ENCODE data around the gene FEZ2.

Gene FEZ2

DNA sequence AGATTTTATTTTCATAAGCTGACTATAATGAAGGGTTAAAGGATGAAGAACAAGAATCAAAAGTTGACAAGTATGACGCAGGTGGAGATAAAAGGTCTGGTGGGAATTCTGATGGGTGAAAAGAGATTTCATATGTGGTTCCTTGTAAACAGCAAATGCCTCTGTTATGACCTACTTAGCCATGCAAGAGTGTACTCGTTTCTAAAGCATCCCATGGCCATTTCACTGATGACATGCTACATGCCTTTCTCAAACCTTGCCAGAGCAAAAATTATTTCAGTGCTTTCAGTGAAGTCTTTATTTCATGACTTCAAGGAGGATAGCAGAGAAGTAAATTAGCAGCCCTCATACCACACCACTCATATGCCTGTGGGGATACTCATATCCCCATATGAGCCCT is 71.7 kb downstream of the FEZ2 start:
- no peak for DNase-seq

DNA sequence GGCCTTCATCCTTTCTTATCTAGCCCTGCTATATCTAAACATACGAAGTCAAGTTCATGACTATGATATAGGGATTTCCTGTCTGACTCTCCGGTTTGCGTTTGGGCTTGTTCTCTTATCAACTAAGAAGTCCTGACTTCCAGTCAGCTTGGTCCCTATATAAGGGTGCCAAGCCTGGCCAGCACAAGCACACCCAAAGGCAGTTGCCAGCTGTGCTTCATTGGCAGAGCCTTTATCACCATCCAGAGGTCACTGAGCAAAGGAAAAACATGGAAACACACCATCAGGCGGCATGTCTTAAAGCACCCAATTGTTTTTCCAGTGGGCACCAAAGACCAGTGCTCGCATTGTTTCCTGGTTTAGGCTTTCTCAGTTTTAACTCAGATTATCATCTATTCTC is 72.7 kb downstream of the FEZ2 start:
- DNase-seq = no peak

DNA sequence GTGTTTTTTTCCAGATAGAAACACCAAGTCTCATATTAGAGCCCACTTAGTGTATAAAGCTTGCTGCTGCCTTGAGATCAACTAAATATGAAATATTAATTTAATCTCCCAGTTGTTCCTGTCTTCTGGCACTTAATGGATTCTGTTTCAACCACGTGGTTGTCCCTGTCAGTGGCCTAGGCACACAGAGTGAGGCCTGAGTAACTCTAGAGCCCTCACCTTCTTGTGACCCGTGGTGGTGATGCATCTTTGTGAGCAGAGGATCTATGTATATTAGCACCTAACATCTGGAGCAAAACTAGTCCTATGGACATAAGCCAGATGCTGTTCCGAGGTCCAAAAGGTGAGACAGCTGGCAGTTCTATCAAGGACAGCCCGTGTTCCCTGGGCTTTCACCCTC is 74.8 kb downstream of the FEZ2 start:
- no peak for DNase-seq

DNA sequence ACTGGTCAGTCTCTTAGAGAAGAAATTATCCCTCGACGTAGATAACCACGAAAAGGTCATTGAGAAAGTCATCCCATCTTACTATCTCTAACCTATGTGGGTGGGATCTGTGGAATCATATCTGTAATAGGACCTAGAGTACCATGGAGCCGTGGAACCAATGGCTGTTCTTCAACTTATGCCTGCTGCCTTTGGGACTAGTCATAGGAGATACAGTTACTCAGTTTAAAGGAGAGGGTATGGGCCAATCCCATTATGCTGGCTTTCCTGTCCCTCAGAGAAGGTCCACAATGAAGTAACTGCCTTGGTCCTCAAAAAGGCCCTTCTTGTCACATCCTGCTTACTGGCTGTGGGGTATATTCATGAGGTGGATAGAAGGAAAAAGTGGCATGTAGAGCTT is 77.5 kb downstream of the FEZ2 start:
- no peak for DNase-seq

DNA sequence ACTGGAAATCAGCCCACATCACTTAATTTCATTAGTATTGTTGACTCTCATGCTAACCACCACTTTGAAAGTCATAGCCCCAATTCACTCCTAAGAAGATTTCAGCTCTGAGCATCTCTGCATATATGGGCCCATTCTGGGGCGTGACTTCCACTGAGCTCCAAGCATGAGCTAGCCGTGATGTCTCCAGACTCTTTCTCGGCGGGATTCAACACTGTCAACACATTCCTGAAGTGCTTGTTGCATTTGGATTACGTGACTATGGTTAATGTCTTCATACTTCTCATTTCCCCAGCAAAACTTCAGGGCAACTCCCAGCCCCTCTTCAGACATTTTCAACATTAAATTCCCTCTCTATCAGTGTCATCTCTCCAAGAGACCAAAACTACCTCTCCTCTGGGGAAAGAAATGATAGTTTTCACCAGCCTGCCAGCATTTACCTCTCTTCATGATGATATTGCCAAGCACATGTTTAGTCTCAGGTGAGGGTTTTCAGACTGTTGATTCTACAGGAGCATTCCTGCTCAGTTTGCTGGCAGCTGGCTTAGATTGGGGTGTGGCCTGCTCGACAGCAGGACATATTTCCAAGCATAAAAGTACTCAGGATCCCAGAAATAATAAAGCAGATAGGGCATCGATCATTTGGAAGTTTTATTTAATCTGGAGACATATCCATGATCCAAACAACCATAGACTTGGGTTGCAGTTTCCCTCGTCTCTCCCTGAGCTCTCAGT is 81.7 kb downstream of the FEZ2 start:
- no peak for DNase-seq

DNA sequence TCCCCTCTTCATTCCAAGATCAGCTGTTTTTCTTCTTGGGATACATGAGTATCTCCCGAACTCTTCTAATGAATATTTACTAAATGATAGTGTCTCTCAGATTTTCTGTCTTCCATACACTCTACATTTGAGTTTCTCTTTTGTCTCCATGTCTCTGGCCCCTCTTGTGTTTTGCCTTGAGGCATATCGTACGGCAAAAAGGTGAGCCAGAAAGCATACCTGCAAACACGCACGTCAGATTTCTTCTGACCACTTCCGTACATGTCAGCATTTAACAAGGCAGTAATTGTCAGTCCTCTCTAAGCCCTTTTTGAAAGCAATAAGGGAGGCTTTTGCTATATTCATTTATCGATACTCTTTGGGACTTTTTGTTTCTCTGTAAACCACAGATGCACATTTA is 82.4 kb downstream of the FEZ2 start:
- no peak for DNase-seq

DNA sequence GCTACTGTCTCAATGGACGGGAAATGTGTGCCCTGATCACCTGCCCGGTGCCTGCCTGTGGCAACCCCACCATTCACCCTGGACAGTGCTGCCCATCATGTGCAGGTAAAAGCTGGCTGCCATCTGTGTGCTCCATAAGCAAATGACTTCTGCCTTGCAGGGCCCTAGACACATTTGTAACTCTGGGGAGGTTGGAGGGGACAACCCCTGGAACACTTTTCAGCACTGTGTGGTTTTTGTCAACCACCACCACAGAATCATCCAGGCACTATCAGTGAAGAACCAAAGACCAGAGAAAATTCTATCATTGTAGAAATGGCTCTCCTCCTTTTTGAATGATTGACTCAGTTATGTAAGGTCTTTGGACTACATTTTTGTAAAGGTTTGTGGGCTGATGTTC is 84.3 kb downstream of the FEZ2 start:
- no peak for DNase-seq

DNA sequence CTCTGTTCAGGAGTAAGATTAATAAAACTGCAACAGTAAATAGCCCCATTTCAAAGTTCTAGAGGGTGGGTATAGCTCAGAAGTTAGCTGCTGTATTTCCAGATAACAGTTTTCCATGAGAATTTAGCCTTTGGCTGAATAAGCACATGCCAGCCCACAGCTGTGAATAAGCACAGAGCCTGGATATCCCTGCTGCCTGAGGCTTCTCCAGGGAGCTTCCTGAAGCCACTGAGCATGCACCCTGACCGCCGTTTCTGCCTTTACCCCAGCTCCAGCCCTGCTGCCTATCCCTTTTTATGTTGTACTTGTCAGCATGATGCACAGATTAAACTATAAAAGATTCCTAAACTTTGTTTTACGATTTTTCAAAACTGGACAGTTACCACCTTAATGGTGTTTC is 85.3 kb downstream of the FEZ2 start:
- no peak for DNase-seq

DNA sequence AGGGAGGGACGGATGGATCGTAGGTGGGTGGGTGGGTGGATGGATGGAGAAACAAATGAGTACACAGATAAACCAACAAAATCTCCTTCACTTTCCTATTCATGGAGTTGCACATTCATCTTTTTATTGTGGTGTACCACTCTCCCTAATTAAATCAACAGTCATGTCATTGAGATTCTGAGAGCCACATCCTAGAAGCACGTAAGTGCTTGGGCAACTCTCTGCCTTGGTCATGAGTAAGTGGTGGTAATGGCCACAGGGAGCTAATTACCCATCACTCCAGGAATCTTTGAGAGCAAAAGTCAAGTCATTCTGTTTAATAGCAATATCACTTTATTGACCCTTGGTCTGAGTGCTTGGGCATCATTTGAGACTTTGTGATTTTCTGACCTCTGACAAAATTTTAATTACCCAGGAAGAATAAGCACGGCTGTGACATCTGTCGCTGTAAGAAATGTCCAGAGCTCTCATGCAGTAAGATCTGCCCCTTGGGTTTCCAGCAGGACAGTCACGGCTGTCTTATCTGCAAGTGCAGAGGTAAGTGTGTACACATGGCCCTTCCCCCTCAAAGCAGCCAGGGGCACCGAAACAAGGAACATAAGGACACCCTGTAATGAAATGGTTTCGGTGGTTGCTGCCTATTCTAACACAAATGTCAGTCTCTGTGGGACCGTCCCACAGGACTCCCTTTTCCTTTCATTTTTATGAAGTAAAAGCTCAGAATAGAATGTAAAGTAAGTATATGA is 85.9 kb downstream of the FEZ2 start:
- no peak for DNase-seq

DNA sequence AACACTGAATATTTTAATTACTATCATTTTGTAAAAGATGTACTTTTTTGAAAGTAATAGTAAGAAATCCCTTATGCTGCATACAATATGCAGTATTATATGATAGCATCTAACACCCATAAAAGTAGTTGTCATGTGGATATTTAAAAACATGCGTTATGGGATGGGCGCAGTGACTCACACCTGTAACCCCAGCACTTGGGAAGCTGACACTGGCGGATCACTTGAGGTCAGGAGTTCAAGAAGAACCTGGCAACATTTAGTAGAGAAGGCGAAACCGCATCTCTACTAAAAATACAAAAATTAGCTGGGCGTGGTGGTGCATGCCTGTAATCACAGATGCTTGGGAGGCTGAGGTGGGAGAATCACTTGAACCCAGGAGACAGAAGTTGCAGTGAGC is 88.9 kb downstream of the FEZ2 start:
- no peak for DNase-seq

DNA sequence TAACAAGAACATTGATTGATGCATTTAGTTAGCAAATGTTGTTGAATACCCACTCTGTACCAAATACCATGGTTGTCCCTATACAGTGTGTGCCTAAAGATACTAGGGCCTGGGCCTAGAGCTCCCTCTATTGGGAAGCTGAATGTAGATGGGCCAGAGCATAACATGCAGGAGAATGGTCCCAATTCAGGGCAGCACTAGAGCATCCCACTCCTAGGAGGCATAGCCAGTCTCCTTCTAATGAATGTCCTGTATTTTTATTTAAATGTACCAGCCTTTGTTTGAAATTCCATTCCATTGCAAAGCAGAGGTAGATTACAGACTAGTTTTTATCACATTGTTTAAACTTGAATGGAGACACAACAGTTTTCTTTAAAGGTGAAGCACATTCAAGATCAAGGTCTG is 90.6 kb downstream of the FEZ2 start:
- DNase-seq = no peak
